NCI-H1694 treated with DMSO at 0.1 percent for 48 hours (cell line): ENCODE data around the gene DNAAF8.
"Not testable (repeated sequence)": the region's sequence is repeated elsewhere in the genome, so short reads cannot be mapped to it uniquely, and the experiment has no call there.

ENCODE experiments used
- DNase-seq: peaks from one replicate; lab custom pipeline; 2025; lab: John Stamatoyannopoulos, UW

The DNAAF8 gene

DNA sequence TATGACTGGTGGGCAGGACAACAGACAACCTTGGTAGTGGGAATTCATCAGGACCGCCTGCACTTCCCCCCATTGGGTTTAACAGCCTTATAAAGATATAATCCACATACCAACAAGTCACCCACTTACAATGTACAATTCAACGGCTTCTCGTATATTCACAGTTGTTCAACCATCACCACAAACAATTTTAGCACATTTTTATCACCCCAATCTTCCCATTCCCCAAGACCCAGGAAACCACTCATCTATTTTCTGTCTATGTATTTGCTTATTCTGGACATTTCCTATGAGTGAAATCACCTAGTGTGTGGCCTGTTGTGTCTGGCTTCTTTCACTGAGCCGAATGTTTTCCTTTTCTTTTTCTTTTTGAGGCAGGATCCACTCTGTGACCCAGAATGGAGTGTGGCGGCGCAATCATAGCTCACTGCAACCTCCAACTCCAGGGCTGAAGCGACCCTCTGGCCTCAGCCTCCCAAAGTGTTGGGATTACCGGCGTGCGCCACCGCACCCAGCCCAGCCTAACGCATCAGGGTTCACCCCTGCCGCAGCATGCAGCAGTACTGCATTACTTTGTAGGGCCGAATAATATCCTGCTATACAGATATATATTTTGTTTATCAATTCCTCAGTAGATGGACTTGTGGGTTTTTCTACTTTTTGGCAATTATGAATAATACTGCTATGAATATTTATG is 11.1 kb upstream of the DNAAF8 start:
- DNase-seq, result no peak

GRCh38 chr16:4724661-4725270 is 9.6 kb upstream of the DNAAF8 start:
- no peak for DNase-seq

- DNase-seq, result no peak
Observed at GRCh38 chr16:4726616-4727015, 7.7 kb upstream of the DNAAF8 start.

- no peak for DNase-seq
Observed at GRCh38 chr16:4728676-4729075, 5.7 kb upstream of the DNAAF8 start.

DNA sequence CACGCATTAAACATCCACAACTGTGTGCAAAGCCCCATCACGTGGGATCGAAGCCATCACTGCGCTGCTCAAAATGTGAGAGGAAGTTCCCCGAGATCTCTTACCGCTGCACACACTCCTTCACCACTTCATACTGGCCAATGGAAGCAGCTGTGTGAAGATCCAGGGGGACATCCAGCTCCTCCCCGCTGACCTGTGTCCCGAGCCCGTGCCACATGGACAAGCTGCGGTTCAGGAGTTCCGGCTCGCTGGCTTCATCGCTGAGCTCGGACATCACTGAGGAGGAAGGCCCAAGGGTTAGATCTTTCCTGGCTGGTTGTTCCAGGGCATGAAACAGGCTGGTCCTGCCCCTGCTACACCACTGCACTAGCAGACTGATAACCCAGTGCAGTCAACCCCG is 4.5 kb upstream of the DNAAF8 start:
- DNase-seq, result no peak

- no peak for DNase-seq
Observed at GRCh38 chr16:4733211-4733742, 1.1 kb upstream of the DNAAF8 start.

- DNase-seq, result no peak
Observed at GRCh38 chr16:4733747-4734062, 632 bp upstream of the DNAAF8 start.

GRCh38 chr16:4734730-4735535 is 596 bp downstream of the DNAAF8 start:
- DNase-seq, result peak; percentile 30

DNA sequence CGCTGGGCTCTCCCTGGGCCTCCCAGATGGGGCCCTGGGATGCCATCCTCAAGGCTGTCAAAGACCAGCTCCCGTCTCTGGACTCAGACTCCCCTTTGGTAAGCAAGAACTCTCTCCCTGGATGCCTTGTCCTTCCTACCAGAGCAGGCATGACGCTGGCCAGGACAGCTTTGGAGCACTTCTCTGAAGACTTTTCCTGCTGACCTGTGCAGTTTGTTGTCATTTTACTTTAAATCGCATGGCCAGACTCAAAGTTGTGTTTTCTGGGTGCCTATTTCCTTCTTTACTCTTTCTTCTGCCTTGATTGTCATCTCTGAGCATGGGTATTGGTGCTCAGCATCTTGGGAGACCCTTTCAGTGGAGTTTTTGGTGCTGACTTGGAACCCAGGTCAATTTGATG is 2.2 kb downstream of the DNAAF8 start:
- DNase-seq, result no peak

DNA sequence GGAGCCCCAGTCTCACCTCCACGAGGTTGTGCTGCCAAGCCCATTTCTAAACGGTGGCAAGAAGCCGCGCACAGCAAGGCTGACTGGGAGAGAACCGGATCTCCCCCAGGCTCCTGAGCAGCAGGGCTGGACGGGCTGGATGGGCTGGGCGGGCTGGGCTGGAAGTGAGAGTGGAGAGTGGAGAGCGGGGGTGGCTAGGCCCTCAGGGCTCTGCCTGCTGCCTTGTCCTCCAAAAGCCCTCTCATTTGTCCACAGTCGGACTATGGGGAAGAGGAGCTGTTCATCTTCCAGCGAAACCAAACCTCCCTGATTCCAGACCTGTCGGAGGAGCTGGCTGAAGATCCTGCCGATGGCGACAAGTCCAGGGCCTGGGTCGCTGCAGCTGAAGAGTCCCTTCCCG is 3.2 kb downstream of the DNAAF8 start:
- no peak for DNase-seq

- not testable (repeated sequence) for DNase-seq
Observed at GRCh38 chr16:4738370-4738769, 4.0 kb downstream of the DNAAF8 start.

DNA sequence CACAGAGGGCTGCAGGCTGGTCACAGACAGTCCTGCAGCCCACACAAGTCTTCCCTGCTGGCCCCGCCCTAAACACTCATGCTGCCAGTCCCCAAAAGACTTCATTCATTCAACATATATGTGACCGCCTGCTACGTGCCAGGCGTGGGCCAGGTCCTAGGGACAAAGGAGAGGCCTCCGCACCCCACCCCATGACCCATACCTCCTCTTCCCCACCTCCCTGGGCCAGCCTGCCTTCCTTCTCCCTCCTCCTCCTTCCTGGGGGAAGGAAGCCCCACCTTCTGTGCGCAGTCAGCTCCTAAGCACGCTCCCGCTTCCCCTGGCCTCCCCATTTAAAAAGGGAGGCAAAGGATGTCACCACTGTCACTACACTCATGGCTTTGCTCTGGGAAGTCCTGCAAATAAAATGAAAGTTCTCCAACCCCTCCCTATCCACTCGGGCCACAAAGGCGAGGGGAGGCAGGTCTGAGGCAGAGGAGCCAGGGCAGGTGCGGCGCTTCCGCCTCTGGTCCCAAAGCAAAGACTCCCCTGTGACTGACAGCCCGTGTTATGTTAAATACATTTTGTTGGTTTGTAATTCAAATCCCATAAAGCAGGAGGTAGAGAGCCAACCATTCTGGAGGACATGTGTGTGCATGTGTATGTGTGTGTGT is 9.0 kb downstream of the DNAAF8 start:
- DNase-seq, result no peak

- DNase-seq, result no peak
Observed at GRCh38 chr16:4744555-4745273, 10.4 kb downstream of the DNAAF8 start.

DNA sequence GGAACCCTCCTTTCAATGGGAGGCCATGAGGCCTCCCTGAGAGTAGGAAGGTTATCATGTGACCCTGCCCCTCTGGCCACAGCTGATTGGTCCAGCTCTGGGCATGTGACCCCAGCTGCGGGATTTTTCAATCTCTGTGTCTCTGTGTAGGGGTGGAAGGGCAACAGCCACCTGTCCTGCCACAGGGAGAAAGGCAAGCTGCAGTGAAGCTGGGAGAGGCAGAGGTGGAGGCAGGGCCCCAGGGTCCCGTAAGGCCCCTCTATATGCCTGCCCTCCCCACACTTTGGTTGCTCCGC is 10.9 kb downstream of the DNAAF8 start:
- no peak for DNase-seq

DNA sequence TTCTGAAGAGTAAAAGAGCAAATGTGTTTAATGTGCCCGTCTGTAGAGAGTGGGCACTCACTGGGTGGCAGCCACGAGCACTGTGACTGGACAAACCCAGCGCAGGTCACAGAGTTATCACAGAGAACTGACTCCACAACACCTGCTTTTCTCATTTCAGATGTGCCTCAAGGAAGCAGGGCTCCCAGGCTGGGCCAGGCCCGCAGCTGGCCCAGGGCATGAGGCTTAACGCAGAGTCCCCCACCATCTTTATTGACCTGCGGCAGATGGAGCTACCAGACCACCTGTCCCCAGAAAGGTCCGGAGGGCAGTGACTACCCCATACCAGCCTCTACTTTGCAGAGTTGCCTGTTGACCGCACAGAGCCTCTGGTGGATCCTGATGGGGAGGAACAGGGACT is 11.9 kb downstream of the DNAAF8 start:
- no peak for DNase-seq

DNA sequence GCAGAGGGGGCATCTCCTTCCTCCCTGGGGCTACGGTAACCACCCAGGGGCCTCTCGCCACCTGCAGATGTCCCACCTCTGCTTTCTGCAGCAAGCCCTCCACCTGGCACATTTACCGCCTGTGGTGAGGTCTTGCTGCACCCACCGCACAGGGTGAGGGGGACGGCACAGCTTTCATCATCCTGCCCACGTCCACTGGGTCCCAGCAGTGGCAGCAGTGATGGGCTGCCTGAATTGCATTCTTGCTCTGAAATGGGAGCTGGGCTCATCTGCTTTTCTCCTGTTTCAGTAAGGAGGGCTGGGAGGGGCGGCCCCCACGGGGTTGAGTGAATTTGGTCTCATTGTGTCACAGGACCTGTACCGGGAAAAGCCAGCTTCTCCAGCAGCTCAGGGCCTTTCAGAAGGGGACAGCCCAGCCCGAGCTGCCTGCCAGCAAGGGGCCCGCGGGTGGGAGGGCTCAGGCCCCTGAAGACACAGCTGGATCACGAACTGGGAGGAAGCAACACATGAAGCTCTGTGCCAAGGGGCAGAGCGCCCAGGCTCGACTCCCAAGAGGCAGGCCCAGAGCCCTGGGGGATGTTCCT is 12.7 kb downstream of the DNAAF8 start:
- DNase-seq, result no peak

GRCh38 chr16:4747906-4748681 is 13.8 kb downstream of the DNAAF8 start:
- DNase-seq, result no peak

DNA sequence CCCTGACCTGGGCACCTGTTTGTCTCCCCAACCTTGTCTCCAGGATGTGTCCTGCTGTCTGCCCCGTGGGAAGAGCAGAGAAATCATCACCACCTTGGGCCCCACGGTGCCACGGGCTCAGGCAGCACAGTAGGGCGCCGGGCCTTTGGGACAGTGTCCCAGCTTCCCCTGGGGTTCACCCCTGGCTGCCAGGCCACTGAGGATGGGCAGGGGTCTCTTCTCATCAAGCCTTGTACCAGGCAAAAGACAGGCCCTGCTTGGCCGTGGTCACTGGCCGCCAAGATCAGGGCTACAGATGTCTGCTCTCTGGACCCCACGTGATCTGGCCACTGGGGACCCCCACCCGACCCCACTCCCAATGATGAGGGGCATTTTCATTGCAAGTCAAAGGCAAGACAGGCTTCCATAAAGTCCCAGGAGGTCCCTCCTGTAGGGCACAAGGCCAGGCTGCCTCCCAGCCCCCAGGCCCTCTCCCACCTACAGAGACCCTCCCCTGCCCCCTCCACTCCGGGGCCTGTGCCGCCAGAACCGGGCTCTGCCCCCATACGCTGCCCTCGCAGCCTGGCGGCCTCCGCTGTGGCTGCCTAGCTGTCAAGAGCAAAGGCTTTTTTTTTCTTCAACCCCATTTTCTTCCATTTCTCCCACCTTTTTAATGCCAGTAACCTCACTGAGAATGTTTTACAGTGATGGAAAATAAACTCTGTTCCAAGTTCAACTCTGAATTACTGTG is 14.5 kb downstream of the DNAAF8 start:
- no peak for DNase-seq

GRCh38 chr16:4749700-4750257 is 15.4 kb downstream of the DNAAF8 start:
- DNase-seq, result no peak

- DNase-seq, result no peak
Observed at GRCh38 chr16:4750896-4751295, 16.6 kb downstream of the DNAAF8 start.
